WTC11 (cell line): ENCODE data around the gene SLC17A9.

ENCODE experiments used
- TF ChIP-seq, protein P1 (sequence below): fragments of 250-450 bp; sonication (Bioruptor Pico); IDR thresholded peaks from 2 replicates; pipeline ENCODE4 v1.9.0; 2021; ENCODE audit warnings: mild to moderate bottlenecking
- TF ChIP-seq, protein P2 (sequence below): fragments of 200-600 bp; IDR thresholded peaks from 2 replicates; pipeline ENCODE4 v1.8.0; 2022; ENCODE audit warnings: antibody characterized with exemption

DNA sequence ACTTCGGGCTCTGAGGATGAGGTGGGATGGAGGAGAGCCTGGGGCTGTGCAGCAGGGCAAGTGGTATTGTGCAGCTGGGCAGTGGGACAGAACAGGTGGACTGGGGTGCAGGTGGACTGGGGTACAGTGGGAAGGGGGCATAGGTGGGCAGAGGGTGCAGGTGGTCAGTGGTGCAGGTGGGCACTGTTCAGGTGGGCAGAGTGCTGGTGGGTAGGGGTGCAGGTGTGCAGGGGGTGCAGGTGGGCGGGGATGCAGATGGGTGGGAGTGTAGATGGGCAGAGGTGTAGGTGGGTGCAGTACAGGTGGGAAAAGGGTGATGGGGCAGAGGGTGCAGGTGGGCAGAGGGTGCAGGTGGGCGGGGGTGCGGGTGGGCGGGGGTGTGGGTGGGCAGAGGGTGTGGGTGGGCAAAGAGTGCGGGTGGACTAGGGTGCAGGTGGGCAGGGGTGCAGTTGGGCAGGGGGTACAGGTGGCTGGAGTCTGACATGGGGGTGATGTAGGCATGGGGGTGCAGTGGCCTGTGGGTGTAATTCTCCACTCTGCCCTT, 33.8 kb downstream of the SLC17A9 start:
- TF ChIP-seq, protein P1, sequence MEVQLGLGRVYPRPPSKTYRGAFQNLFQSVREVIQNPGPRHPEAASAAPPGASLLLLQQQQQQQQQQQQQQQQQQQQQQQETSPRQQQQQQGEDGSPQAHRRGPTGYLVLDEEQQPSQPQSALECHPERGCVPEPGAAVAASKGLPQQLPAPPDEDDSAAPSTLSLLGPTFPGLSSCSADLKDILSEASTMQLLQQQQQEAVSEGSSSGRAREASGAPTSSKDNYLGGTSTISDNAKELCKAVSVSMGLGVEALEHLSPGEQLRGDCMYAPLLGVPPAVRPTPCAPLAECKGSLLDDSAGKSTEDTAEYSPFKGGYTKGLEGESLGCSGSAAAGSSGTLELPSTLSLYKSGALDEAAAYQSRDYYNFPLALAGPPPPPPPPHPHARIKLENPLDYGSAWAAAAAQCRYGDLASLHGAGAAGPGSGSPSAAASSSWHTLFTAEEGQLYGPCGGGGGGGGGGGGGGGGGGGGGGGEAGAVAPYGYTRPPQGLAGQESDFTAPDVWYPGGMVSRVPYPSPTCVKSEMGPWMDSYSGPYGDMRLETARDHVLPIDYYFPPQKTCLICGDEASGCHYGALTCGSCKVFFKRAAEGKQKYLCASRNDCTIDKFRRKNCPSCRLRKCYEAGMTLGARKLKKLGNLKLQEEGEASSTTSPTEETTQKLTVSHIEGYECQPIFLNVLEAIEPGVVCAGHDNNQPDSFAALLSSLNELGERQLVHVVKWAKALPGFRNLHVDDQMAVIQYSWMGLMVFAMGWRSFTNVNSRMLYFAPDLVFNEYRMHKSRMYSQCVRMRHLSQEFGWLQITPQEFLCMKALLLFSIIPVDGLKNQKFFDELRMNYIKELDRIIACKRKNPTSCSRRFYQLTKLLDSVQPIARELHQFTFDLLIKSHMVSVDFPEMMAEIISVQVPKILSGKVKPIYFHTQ (CRISPR knock-in tag): no peak
- TF ChIP-seq, protein P2, sequence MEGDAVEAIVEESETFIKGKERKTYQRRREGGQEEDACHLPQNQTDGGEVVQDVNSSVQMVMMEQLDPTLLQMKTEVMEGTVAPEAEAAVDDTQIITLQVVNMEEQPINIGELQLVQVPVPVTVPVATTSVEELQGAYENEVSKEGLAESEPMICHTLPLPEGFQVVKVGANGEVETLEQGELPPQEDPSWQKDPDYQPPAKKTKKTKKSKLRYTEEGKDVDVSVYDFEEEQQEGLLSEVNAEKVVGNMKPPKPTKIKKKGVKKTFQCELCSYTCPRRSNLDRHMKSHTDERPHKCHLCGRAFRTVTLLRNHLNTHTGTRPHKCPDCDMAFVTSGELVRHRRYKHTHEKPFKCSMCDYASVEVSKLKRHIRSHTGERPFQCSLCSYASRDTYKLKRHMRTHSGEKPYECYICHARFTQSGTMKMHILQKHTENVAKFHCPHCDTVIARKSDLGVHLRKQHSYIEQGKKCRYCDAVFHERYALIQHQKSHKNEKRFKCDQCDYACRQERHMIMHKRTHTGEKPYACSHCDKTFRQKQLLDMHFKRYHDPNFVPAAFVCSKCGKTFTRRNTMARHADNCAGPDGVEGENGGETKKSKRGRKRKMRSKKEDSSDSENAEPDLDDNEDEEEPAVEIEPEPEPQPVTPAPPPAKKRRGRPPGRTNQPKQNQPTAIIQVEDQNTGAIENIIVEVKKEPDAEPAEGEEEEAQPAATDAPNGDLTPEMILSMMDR: no peak
